ENCODE results near the gene NDUFS8.

NDUFS8 gene

GRCh38 chr11:68012044-68012842 lies 18.2 kb upstream of the NDUFS8 start:
- TF ChIP-seq, protein P1, sequence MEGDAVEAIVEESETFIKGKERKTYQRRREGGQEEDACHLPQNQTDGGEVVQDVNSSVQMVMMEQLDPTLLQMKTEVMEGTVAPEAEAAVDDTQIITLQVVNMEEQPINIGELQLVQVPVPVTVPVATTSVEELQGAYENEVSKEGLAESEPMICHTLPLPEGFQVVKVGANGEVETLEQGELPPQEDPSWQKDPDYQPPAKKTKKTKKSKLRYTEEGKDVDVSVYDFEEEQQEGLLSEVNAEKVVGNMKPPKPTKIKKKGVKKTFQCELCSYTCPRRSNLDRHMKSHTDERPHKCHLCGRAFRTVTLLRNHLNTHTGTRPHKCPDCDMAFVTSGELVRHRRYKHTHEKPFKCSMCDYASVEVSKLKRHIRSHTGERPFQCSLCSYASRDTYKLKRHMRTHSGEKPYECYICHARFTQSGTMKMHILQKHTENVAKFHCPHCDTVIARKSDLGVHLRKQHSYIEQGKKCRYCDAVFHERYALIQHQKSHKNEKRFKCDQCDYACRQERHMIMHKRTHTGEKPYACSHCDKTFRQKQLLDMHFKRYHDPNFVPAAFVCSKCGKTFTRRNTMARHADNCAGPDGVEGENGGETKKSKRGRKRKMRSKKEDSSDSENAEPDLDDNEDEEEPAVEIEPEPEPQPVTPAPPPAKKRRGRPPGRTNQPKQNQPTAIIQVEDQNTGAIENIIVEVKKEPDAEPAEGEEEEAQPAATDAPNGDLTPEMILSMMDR (IDR thresholded peaks at IDR 0.05; ENCODE audit: insufficient read depth, low read depth, low read length, missing control alignments), result no peak
- no peak for DNase-seq (ENCODE audit: low read depth)
- no peak overlapping the region for H3K4me3 ChIP-seq (ENCODE audit: low read length)

DNA sequence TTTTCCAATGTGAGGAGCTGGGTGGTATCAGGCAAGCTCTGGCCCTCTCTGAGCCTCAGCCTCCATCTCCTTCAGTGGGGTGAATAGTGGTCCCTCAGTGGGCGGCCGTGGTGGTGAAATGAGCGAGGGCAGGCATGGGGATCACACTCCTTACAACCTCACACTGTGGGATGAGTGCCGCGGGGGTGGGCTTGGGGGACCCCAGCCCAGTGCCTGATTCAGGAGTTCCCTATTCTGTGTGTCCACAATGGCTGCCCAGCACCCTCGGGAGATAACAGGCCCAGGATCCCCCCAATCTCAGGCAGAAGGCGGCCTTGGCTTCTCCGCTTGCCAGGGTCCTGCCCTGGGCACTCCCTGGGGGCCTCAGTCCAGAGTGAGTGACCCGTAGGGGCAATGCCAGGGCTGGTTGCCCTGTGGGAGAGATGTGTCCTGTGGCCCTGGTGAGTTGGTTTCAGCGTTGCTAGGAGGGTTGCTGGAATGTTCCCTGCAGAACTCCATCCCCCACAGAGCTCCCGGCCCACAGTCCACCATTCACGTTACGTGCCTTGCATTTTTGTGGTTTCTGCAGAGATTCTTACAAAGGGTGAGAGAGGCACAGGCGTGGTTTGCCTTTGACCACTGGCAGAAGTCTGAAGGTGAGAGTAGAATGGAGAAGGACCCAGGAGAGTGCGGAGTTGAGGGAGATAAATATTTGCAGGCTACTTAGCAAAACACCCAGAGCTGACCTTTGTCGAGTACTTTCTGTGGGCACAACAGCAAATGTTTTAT lies 17.5 kb upstream of the NDUFS8 start:
- H3K4me3 ChIP-seq (ENCODE audit: low read length), result no peak overlapping the region
- DNase-seq (ENCODE audit: low read depth), result peak; percentile 85
- TF ChIP-seq, protein P1 (IDR thresholded peaks at IDR 0.05; ENCODE audit: insufficient read depth, low read depth, low read length, missing control alignments), result no peak

- TF ChIP-seq, protein P1 (IDR thresholded peaks at IDR 0.05; ENCODE audit: insufficient read depth, low read depth, low read length, missing control alignments), result no peak
- DNase-seq (ENCODE audit: low read depth), result no peak
- no peak overlapping the region for H3K4me3 ChIP-seq (ENCODE audit: low read length)
Observed at GRCh38 chr11:68013611-68014156, 16.8 kb upstream of the NDUFS8 start.

DNA sequence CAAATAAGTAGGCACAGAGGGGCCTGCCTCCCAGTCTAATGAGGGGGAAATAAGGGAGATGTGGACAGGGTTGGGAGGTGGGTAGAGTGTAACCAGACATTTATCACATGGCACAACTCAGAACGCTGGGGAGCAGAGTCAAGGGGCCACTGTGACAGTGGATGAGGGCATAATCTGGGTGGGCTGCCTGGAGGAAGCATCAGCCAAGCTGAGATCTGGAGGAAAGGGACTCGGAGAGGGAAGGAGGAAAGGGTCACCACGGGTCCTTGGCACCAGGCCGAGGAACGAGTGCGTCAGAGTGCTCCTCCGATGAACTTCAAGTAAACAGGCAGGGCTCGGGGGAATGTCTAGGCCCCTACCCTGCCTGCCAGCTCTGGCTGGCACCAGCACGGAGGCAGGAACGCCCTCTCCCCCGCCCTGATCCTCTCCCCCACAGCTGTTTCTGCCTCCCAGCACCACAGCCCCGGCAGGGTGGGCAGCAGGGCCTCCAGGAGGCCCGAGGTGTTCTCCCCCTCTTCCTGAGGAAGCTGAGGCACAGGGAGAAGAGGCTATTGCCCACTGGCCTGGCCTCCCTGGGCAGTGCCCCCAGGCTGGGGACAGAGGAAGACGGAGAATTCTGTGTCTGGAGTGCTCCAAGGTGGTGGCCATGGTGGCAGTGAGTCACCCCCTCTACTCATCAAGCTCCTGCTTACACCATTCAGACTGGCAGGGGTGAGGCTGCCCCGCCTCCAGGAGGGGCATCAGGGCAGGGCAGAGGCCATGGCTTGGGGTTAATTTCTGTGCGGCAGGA lies 16.1 kb upstream of the NDUFS8 start:
- TF ChIP-seq, protein P1 (IDR thresholded peaks at IDR 0.05; ENCODE audit: insufficient read depth, low read depth, low read length, missing control alignments), result no peak
- H3K4me3 ChIP-seq (ENCODE audit: low read length), result no peak overlapping the region

GRCh38 chr11:68014947-68015447 lies 15.5 kb upstream of the NDUFS8 start:
- TF ChIP-seq, protein P1 (IDR thresholded peaks at IDR 0.05; ENCODE audit: insufficient read depth, low read depth, low read length, missing control alignments), result no peak
- no peak overlapping the region for H3K4me3 ChIP-seq (ENCODE audit: low read length)

More for the DNA sequence above, 16.1 kb upstream of the NDUFS8 start:
- DNase-seq (ENCODE audit: low read depth), result peak; percentile 82

GRCh38 chr11:68015467-68015866 lies 15.0 kb upstream of the NDUFS8 start:
- no peak for DNase-seq (ENCODE audit: low read depth)
- TF ChIP-seq, protein P1 (IDR thresholded peaks at IDR 0.05; ENCODE audit: insufficient read depth, low read depth, low read length, missing control alignments), result no peak
- H3K4me3 ChIP-seq (ENCODE audit: low read length), result no peak overlapping the region

More at GRCh38 chr11:68014947-68015447, 15.5 kb upstream of the NDUFS8 start:
- DNase-seq (ENCODE audit: low read depth), result no peak
